Measurements from ENCODE around the gene HLCS.

DNA sequence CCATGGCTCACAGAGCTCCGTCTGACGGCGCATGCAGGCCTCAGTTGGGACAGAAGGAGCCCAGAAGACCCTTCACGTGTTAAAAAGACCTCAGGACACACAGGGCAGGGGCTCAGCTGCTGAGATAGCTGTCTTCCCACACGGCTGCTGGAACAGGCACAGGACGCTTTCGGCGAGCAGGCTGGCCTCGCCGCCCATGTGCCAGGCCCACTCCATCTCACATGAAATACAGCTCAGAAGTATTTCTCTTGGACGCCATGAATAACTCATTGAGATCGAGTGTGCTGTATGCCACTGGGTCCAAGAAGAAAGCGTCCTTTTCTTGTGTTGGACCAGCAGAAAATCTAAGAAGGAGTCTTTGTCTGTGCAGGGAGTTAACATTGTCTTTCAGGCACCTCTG lies 198.0 kb downstream of the HLCS start:
- TF ChIP-seq CTCF (IDR thresholded peaks at IDR 0.05) (no peak), POLR2A (IDR thresholded peaks at IDR 0.05) (no peak)
